Hematopoietic multipotent progenitor cell treated with erythropoietin and hydrocortisone succinate and interleukin-3 and kit ligand, for 17 days (in vitro differentiated cells): ENCODE data around the gene SNAI1.

Experiments
- DNase-seq: peaks from one replicate; pipeline ENCODE4 v3.0.0-alpha.2; 2015; ENCODE audit warnings: low spot score

Gene SNAI1

DNA sequence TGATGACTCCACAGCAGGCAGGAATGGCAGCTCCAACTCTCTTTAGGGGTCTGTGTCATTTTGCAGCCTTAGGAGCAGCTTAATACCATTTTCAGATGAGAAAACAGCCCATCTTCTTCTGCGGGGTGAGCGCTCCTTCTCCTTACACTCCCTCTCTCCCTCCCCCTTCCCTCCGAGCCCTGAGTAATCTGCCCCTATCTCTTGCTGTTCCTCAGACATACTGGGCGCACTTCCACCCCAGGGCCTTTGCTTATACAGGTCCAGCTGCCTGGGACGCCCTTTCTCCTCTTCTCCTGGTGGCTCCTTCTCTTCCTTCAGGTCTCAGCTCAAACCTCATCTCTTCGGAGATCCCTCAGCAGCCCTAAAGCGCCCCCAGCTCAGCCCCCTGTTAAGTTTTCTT, 54.8 kb downstream of the SNAI1 start:
- no peak for DNase-seq

GRCh38 chr20:50038169-50038568, 55.4 kb downstream of the SNAI1 start:
- DNase-seq: no peak
